MCF 10A (cell line): ENCODE results near the gene P4HA2. TPM values are rescaled to one million over a fixed set of nuclear protein-coding genes. Genes with fewer than 3 reads are reported as not detected.

Experiments used
- BruUV-seq: library from RNA; stranded (reverse); fragments of 400-500 nt; replicated peaks from 2 replicates; lab custom pipeline; 2021; lab: Mats Ljungman, UMichigan
- CTCF ChIA-PET: fragments of 300-600 bp; sonication (Branson Sonifier 250); formaldehyde crosslinking; extraction: SDS; loops from one replicate; lab custom pipeline; 2021; ENCODE audit warnings: antibody characterized with exemption, inconsistent platforms; lab: Yijun Ruan, JAX
- POLR2A ChIA-PET: fragments of 300-600, 350-650 bp; sonication (Branson Sonifier 250); formaldehyde crosslinking; extraction: SDS; loops from one replicate; lab custom pipeline; 2020; ENCODE audit warnings: antibody characterized with exemption, inconsistent platforms; lab: Yijun Ruan, JAX
- DNase-seq: peaks from one replicate; pipeline ENCODE4 v3.0.0-alpha.2; 2018; ENCODE audit not compliant: unreplicated experiment
- H3K27ac Mint-ChIP-seq: one replicate; pipeline ENCODE4 v1.8.0; 2022; ENCODE audit warnings: mild to moderate bottlenecking, low read depth, mixed read lengths; ENCODE audit not compliant: unreplicated experiment
- H3K27me3 Mint-ChIP-seq: one replicate; pipeline ENCODE4 v1.8.0; 2022; ENCODE audit warnings: mixed read lengths; ENCODE audit not compliant: insufficient read depth, unreplicated experiment
- H3K36me3 Mint-ChIP-seq: one replicate; pipeline ENCODE4 v1.8.0; 2022; ENCODE audit warnings: mild to moderate bottlenecking, moderate library complexity, mixed read lengths; ENCODE audit not compliant: insufficient read depth, unreplicated experiment
- H3K4me1 Mint-ChIP-seq: one replicate; pipeline ENCODE4 v1.8.0; 2022; ENCODE audit warnings: mixed read lengths; ENCODE audit not compliant: insufficient read depth, unreplicated experiment
- H3K4me3 Mint-ChIP-seq: one replicate; pipeline ENCODE4 v1.8.0; 2022; ENCODE audit warnings: mild to moderate bottlenecking, moderate library complexity, mixed read lengths; ENCODE audit not compliant: unreplicated experiment
- H3K9me3 Mint-ChIP-seq: one replicate; pipeline ENCODE4 v1.8.0; 2022; ENCODE audit warnings: mixed read lengths; ENCODE audit not compliant: unreplicated experiment
- CTCF ChIP-seq: fragments of 200-600 bp; IDR thresholded peaks from one replicate; pipeline ENCODE4 v1.8.0; 2022; ENCODE audit warnings: antibody characterized with exemption, mild to moderate bottlenecking; ENCODE audit not compliant: unreplicated experiment
- intact Hi-C: fragments of 100-400 bp; cut with micrococcal nuclease; formaldehyde crosslinking; loops from 2 replicates; pipeline ENCODE4 v1.14.1; 2022
- total RNA-seq: library from RNA; stranded (reverse); gene quantifications from 2 replicates; pipeline ENCODE4 v1.2.3, GENCODE V29; 2022

The P4HA2 gene
- total RNA-seq, 1 experiment from 2014 or later: 53.1 TPM

GRCh38 chr5:132202711-132203463 lies 24.8 kb downstream of the P4HA2 start:
- no TSS peak for BruUV-seq
- H3K4me3 Mint-ChIP-seq: no peak overlapping the region
- POLR2A ChIA-PET: interaction anchor here (1.5 to 3.8 kb wide), 2 partner anchors 13 to 15 kb away, joined by 4 to 11 read pairs; no protein-coding TSS in a partner anchor
- H3K27me3 Mint-ChIP-seq: no peaks in the 10 kb centered on the region
- CTCF ChIA-PET: interaction anchor here (0.6 to 2.2 kb wide), 8 partner anchors 12 to 298 kb away, joined by 3 to 9 read pairs (median 4); no protein-coding TSS in a partner anchor
- H3K4me1 Mint-ChIP-seq: peaks cover 8% of the 10 kb centered on the region
- no peak for TF ChIP-seq CTCF
- peaks cover 57% of the 10 kb centered on the region for H3K36me3 Mint-ChIP-seq
- H3K9me3 Mint-ChIP-seq: no peaks in the 10 kb centered on the region
- intact Hi-C loops: no loop called here
- no peak overlapping the region for H3K27ac Mint-ChIP-seq
- no peak for DNase-seq

GRCh38 chr5:132199116-132199680 lies 28.5 kb downstream of the P4HA2 start:
- Mint-ChIP-seq H3K27ac (no peak overlapping the region), H3K36me3 (peaks cover 59% of the 10 kb centered on the region), H3K27me3 (no peaks in the 10 kb centered on the region), H3K9me3 (no peaks in the 10 kb centered on the region), H3K4me3 (no peak overlapping the region), H3K4me1 (no peaks in the 10 kb centered on the region)
- TF ChIP-seq CTCF: no peak
- no peak for DNase-seq
- no TSS peak for BruUV-seq
- ChIA-PET CTCF (interaction anchor here (0.5 to 2.0 kb wide), 4 partner anchors 9 to 39 kb away, joined by 4 to 15 read pairs (median 4); no protein-coding TSS in a partner anchor), POLR2A (interaction anchor here (0.7 to 3.8 kb wide), 2 partner anchors 9 to 17 kb away, joined by 3 to 11 read pairs; no protein-coding TSS in a partner anchor)
- intact Hi-C loops: no loop called here

GRCh38 chr5:132198571-132198970 lies 29.1 kb downstream of the P4HA2 start:
- intact Hi-C loops: no loop called here
- Mint-ChIP-seq H3K27me3 (no peaks in the 10 kb centered on the region), H3K4me3 (no peak overlapping the region), H3K36me3 (peaks cover 56% of the 10 kb centered on the region), H3K9me3 (no peaks in the 10 kb centered on the region), H3K4me1 (peaks cover under 1% of the 10 kb centered on the region), H3K27ac (no peak overlapping the region)
- DNase-seq: no peak
- no TSS peak for BruUV-seq
- ChIA-PET CTCF (interaction anchor here (0.6 kb wide), 1 partner anchor 710 kb away, joined by 5 read pairs; no protein-coding TSS in a partner anchor), POLR2A (interaction anchor here (0.7 kb wide), 1 partner anchor 8 kb away, joined by 3 read pairs; no protein-coding TSS in a partner anchor)
- no peak for TF ChIP-seq CTCF

- no peak for DNase-seq
- BruUV-seq: no TSS peak
- no peak overlapping the region for H3K27ac Mint-ChIP-seq
- no peak overlapping the region for H3K4me3 Mint-ChIP-seq
- CTCF ChIA-PET: interaction anchor here (0.5 to 3.9 kb wide), 8 partner anchors 10 to 625 kb away, joined by 3 to 36 read pairs (median 4); no protein-coding TSS in a partner anchor
- H3K36me3 Mint-ChIP-seq: peaks cover 49% of the 10 kb centered on the region
- H3K27me3 Mint-ChIP-seq: no peaks in the 10 kb centered on the region
- no peak for TF ChIP-seq CTCF
- intact Hi-C loops: no loop called here
- POLR2A ChIA-PET: interaction anchor here (0.5 to 1.0 kb wide), 2 partner anchors 19 to 137 kb away, joined by 3 read pairs; no protein-coding TSS in a partner anchor
- H3K4me1 Mint-ChIP-seq: peaks cover 9% of the 10 kb centered on the region
- no peaks in the 10 kb centered on the region for H3K9me3 Mint-ChIP-seq
These were observed 31.9 kb downstream of the P4HA2 start for GRCh38 chr5:132195727-132196126.
